Keratinocyte (primary cell): ENCODE measurements around the gene TBC1D16.

ENCODE experiments used
- EZH2 ChIP-seq: IDR thresholded peaks from one replicate; pipeline ENCODE4 v1.6.1; 2012; ENCODE audit warnings: inconsistent platforms, mild to moderate bottlenecking, low read length, moderate library complexity
- TF ChIP-seq, protein P1 (sequence below), 3 experiments: IDR thresholded peaks in 1 of 3; conservative IDR thresholded peaks in 1 of 3; optimal IDR thresholded peaks in 1 of 3; 2 replicates in 2 of 3; 3 replicates in 1 of 3; pipeline versions ENCODE3 to v1.5.1; 2011; ENCODE audit warnings: low read length in 3 of 3, mild to moderate bottlenecking in 3 of 3, moderate library complexity in 2 of 3, control low read depth in 1 of 3, inconsistent platforms in 1 of 3; ENCODE audit not compliant: insufficient read depth in 2 of 3; ENCODE audit errors: extremely low read depth in 1 of 3

DNA sequence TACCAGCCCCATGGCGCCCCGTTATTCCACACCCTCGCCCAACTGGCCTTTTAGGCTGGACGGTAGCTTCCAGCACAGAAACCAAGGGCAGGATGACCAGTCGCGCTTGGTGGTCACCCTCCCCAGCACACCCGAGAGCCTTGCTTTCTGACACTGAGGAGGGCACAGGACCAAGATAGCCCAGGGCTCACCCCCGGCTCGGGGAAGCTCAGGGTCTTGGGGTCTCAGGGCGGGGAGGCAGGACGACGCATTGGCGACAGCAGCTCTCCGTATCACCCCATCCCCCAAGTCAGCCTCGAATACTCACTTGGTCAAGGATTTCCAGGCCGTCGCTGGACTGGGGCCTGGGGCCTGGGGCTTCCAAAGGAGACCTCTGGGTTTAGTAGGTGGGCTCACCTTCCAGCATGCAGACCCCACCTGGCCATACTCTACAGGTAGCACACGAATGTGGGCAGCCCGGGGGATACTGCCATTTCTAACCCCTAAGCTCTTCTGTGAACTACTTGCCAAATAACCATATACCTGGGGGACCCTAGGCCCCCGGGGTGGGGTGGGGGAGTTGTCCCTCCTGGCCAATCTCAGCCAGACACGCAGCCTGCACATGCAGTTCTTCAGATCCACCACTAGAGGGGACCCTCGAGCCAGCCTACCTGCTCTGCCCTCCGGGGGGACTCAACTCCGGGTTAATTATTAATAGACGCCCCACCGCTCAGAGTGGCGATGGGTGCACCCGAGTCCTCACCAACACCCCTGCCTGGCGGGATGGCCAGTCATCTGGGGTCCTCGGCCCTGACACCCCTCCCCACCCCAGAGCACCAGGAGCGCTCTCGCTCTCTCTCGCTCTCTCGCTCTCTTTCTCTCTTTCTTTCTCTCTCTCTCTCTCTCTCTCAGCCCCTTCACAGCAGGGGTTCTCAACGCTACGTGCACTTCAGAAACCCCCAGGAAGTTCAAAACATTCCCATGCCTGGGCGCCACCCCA lies 30.0 kb downstream of the TBC1D16 start:
- TF ChIP-seq, protein P1, sequence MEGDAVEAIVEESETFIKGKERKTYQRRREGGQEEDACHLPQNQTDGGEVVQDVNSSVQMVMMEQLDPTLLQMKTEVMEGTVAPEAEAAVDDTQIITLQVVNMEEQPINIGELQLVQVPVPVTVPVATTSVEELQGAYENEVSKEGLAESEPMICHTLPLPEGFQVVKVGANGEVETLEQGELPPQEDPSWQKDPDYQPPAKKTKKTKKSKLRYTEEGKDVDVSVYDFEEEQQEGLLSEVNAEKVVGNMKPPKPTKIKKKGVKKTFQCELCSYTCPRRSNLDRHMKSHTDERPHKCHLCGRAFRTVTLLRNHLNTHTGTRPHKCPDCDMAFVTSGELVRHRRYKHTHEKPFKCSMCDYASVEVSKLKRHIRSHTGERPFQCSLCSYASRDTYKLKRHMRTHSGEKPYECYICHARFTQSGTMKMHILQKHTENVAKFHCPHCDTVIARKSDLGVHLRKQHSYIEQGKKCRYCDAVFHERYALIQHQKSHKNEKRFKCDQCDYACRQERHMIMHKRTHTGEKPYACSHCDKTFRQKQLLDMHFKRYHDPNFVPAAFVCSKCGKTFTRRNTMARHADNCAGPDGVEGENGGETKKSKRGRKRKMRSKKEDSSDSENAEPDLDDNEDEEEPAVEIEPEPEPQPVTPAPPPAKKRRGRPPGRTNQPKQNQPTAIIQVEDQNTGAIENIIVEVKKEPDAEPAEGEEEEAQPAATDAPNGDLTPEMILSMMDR (optimal IDR thresholded peaks at IDR 0.05 in 1 of 3, IDR thresholded peaks at IDR 0.05 in 1 of 3, conservative IDR thresholded peaks at IDR 0.05 in 1 of 3; ENCODE audit: extremely low read depth in 1 of 3, insufficient read depth in 2 of 3, low read length in 3 of 3), result peak; percentile 86 to 96 (median 94)
- no peak for TF ChIP-seq EZH2
